GM21390 (cell line): ENCODE data around the gene ADAP1.
"Not testable (repeated sequence)": the region's sequence is repeated elsewhere in the genome, so short reads cannot be mapped to it uniquely, and the experiment has no call there.

Experiments used
- ATAC-seq: cut with Tn5 transposase; IDR thresholded peaks from one replicate; pipeline ENCODE4 v1.9.1; 2021; ENCODE audit not compliant: unreplicated experiment

Gene ADAP1

DNA sequence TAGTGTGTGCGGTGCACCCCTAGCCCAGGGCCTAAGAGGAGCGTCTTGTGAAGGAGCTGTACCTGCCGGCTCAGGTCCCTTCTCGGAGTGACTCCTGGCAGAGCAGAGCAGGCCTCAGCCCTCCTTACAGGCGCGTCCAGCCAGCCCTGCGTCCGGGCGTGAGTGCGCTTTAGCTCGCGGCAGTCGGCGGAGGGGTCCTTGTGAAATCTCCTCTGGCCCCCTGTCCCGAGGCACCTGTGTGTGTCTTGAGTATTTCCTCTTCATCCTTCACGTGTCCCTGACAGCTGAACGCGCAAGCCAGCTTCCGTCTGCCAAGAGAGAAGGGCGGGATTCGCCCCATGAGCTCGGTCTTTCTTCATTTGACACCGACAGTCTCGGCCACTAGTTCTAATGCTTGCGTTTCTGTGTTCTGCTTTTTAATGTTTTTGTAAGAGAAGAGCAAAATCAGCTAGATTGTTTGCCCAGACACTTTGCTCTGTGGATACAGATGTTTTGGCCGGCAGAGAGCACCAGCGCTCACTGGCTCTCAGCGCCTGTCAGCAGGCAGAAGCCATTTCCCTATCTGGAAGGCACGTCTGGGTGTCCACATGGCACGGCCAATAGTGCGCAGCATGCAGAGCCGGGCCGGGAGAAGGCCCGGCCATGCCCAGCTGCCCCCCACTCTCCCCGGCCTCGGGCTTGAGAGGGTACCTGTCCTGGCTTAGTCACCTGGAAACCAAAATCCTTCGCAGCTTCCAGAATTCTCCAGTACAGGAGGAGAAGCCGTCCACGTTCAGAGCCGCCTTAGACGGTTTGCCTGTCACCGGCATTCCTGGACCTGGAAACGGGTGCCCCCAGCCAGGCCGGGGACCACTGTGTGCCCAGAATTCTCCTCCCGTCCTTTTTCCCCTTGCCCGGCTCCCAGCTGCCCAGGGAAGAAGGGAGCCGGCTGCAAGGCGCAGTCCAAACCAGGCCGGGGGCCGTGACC is 71.1 kb downstream of the ADAP1 start:
- ATAC-seq, result no peak

DNA sequence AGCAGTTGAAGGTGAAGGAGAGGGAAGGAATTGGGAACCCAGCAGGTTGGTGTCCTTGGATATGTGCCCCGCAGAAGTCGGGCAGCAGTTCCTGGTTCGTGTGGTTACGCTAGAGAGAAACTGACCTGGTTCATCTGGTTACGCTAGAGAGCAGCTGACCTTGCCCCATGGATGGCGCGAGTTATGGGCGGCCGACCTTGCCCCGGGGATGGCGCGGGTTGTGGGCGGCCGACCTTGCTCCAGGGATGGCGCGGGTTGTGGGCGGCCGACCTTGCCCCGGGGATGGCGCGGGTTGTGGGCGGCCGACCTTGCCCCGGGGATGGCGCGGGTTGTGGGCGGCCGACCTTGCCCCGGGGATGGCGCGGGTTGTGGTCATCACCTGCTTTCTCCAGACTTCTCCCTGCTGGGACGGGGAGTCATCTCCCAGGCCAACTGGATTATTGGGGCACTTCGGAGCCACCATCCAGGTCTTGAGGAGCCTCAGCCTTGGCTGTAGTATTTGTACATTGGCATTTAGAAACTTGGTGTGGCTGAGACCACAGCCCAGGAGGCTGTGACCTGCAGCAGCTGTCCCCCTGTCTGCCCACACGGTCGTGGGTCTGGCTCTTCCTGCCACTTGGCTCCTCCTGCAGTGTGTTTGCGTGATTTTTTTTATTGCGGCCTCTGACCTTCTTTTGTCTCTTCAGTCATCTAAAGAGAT is 72.0 kb downstream of the ADAP1 start:
- ATAC-seq, result no peak

DNA sequence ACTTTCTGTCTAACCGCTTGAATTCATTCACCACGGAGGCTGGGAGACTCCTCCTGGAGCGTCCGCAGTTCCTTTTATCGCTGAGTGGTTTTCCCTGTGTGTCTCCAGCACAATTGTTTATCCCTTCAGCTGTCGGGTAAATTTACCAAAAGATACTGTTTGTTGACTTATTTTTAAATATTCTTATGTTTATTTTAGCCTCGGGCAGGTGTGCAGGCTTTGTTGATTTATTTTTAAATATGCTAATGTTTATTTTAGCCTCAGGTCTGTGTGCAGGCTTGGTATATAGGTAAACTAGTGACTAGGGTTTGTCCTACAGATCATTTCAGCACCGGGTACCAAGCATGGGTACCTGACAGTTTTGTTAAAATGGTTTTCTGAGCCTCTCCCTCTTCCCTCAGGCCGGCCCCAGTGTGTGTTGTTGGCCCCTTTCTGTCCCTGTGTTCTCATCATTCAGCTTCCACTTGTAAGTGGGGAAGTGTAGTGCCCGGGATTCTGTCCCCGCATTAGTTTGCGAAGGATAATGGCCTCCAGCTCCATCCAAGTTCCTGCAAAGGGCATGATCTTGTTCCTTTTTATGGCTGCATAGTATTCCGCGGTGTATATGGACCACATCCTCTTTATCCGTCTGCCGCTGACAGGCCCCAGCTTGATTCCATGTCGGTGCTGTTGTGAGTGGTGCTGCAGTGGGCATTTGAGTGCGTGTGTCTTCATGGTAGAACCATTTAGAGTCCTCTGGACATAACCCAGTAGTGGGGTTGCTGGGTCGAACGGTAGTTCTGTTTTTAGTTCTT is 72.8 kb downstream of the ADAP1 start:
- no peak for ATAC-seq

DNA sequence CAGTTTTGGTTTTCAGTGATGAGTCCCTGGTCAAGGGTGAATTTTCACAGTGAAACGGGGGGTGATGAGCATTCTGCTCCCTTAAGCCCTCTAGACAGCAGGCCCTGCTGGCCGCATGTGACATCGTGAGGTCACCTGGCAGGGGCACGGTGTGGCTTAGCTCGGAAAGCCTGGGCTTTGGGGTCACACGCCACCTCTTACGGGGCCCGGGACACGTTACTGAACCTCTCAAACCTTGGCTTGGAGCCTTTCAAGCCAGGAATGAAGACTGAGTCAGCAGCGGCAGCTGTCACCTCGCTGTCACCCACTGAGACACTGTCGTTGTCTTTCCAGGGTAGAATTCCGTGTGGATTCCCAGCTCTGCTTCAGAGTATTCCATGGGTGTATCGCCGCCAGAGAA is 74.0 kb downstream of the ADAP1 start:
- no peak for ATAC-seq

DNA sequence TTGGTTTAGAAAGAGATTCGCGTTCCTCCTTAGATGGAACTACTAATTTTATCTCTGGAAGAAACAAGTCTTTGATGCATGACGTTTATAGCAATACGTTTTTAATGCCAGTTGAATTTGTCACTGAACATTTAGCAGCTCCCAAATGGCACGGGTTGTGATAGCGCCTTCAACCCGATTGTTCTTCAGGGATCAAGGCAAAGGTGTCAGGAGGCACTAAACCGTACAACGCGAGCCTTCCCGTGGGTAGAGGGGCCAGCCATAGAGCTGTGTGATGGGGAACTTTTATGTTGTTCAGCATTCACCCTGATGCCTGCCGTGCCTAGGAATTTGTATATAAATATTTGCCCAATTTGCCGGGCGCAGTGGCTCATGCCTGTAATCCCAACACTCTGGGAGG is 74.8 kb downstream of the ADAP1 start:
- no peak for ATAC-seq

DNA sequence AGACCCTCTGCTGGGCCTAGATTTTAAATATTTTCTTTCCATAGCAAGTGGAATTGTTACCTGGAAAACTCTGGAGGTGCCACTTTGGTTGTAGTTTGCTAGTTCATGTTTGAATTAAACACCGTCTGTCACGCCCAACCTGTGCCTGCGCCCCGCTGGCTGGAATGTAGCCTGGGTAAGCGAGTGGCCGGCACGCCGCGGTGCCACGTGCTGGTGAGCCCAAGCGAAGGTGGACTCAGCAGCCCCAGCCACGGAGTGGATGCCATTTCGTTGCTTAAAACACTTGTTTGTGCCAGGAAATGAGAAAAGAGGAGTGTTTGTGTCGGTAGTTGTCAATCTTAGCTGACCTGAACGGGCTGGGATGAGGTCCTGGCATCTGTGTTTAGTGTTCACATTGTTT is 75.4 kb downstream of the ADAP1 start:
- ATAC-seq, result no peak

DNA sequence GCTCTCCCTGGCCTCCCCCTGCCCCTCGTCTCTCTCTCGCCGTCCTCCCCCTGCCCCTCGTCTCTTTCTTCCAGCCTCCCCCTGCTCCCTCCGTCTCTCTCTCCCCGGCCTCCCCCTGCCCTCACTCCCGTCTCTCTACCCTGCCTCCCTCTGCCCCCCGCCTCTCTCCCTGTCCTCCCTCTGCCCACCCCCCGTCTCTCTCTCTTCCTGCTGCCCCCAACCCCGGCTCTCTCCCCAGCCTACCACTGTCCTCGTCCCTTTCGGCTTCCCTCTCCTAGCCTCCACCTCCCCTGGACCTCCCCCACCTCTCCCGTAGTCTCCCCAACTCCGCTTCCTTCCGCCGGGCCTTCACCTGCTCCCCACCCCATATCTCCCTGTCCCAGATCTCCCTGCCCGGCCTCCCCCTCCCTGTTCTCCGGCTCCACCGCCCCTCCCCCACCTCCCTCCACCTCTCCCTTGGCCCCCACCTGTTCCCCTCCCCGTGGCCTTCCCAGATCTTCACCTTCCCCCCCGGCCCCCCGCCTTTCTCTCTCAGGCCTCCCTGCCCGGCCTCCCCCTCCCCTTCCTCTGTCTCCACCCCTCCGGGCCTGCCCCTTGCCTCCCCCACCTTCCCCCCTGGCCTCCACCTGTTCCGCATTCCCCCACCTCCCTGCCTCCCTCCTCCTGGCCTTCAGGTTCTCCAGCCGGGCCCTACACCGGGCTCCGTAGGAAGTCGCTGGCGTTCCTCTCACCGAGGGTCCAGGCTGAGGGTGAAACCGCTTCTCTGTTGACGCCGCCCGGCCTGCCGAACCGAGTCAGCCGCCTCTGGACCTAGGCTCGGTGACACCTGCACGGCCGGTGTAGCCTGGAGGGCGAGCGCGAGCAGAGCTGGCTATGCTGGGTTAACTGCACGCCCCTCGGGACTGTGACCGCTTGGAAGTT is 76.9 kb downstream of the ADAP1 start:
- no peak for ATAC-seq

DNA sequence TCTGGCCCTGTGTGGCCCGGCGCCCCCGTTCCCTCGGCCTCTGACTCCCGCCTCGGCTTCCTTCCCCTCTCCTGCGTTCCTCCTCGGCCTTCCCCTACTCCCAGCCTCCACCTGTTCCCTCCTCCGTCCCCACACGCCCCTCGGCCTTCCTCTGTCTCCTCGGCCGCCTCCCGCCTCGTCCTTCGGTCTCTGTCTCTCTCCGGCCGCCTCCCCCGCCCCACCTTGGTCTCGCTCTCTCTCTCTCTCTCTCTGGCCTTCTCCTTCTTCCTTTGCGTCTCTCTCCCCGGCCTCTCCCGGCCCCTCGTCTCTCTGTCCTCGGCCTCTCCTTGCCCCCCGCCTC is 77.5 kb downstream of the ADAP1 start:
- ATAC-seq, result peak; percentile 20

DNA sequence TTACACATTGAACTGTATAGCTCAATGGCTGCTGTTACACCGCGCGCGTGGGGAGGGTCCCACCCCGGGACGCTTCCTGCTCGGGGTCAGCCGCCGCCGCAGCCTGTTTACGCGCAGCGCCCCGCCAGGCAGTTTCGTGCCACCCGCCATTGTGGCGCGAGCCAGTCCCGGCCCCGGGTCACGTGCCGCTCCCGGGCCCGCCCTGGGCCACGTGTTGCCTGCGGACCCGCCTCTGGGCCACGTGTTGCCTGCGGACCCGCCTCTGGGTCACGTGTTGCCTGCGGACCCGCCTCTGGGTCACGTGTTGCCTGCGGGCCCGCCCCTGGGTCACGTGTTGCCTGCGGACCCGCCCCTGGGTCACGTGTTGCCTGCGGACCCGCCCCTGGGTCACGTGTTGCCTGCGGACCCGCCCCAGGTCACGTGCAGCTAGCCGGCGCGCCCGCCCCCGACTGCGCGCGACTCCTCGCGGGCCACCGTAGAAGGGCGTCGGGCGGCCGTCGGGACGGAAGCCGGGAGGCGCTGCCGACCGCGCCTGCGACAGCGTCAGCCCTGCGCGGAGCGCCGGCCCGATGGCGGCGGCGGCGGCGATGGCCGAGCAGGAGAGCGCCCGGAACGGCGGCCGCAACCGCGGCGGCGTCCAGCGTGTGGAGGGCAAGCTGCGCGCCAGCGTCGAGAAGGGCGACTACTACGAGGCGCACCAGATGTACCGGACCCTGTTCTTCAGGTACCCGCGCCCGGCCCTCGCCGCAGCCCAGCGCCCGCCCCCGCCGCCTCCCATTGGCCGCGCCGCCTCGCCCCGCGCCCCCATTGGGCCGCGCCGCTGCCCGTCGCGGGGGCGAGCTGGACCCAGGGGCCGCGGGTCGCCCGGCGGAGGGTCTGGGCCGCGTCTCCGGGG is 78.2 kb downstream of the ADAP1 start, which contains the start of gene GET4:
TSS of gene GET4 (plus strand) at position 478 of the 895 bp plus-strand sequence. CDS start at position 570, 92 bp downstream.
- peak; percentile 70 for ATAC-seq

DNA sequence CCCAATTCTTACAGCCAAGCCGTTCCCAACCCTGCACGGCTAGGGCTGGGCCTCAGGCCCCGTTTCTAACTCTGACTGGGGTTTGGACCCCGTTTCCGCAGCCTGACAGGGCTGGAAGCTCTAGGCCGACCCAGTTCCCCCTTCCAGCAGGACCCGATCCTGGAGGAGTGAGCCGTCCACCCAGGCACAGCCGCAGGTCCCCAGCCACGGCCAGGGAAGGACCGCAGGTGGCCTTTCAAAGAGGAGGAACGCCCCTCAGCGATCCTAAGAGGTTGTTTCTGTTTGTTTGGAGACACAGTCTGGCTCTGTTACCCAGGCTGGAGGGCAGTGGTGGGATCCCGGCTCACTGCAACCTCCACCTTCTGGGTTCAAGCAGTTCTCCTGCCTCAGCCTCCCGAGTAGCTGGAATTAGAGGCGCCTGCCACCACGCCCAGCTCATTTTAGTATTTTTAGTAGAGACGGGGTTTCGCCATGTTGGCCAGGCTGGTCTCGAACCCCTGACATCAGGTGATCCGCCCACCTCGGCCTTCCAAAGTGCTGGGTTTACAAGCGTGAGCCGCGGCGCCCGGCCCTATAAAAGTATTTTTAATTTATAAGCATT is 78.9 kb downstream of the ADAP1 start:
- ATAC-seq, result no peak

DNA sequence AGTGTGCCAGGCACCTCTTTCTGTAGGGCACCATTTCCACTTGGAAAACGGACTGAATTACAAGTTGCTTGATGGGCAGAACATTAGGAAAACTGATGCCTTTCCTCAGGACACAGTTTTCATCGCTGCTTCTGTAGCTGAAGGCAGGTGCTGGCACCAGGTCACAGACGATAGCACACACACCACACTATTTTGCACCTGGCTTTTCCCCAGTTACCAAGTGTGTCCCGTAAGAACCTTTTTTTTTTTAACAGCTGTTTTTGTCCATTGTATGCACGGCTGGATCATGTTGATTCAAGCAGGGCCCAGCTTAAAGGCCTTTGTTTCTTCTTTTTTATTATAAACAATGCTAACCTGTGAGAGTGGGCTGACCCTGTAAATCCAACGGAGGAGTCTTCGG is 79.4 kb downstream of the ADAP1 start:
- ATAC-seq, result no peak

DNA sequence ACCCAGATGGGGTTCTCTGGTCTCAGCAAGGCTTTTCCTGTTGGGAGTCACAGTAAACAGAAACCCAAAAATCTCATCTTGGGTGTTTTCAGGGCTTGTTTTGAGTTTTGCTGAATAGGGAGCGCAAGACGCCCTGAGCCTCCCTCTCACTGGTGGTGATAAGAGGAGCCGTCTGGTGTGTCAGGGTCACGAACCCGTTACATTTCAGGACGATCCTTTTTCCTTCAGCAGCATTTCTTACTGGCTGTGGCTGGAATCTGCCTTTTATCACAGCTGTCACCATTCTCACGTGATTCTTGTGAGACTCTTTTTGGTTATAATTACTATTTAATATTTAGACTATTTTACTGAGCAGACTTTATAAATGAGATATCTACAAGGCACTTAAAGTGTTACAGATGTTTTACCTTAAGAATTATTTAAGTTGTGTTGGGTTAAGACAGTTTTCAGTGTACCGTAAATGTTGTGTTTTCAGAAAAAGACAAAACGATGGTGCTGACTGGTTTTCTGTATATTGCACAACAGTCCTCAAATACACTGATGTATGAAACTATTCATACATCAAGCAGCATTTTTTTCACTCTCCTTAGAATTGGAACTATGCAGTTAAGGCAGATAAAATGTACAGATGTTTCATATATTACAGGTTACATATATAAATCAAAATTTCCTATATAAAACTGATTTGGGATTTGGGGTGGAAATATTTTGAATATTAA is 80.3 kb downstream of the ADAP1 start:
- no peak for ATAC-seq

DNA sequence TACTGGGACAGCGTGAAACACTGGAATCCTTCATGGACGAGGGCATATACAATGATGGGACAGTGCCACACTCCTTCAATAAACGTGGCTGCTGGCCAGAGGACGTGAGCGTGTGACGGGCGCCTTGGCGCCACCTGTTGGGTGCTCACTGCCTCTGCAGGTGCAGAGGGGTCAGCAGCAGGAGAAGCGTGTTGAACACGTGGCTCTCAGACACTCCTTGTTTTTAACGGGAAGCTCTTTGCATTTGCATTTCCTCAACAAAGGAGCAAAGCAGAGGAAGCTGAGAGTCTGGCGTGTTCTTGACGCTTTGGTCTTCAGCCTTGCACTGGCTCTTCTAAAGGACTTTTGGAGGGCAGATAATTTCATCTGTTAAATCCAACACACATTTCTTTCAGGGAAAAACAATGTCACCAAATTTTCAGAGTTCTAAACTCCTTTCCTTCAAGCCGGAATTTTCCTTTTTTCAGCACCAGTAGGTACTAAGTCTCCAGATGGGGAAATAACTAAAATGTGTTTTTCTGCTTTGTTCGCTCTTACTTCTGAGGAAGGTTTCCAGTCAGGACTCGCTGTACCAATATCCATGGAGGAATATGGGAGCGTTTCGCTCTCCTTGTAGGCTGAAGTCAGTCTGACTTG is 81.0 kb downstream of the ADAP1 start:
- ATAC-seq, result no peak

DNA sequence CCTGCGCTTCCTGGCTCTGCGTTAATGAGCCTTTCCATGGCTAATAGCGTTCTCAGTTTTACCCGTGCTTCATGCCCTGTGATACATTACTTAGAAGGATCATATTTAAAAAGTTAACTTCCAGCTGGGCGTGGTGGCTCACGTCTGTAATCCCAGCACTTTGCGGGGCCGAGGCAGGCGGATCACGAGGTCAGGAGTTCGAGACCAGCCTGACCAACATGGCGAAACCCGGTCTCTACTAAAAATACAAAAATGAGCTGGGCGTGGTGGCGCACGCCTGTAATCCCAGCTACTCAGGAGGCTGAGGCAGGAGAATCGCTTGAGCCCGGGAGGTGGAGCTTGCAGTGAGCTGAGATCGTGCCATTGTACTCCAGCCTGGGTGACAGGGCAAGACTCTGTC is 81.8 kb downstream of the ADAP1 start:
- ATAC-seq, result not testable (repeated sequence)

DNA sequence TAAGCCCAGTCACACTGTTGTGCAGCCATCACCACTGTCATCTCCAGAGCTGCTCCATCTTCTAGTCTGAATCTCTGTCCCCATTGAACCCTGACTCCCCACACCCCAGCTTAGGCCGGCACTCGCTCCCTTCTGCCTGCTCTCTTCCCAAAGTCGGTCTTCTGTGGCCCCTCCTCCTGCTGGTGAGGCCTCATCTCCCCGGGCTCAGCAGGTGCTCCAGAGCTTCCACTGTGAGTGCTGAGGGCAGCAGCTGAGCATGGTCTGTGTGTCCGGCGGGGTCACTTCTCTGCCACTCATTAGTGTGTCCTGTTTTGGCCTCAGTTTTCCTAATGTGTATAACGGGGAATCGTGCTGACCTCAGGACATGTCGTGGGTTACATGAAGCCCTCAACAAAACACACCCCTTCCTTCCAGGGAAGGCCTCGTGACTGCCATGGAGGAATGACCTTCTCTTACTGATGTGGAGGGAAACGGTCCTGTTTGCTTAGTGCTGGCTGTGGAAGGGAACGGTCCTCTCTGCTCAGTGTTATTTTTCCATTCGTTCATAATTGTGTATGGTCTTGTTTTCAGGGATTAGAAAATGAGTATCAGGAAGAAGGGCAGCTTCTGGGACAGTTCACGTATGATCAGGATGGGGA is 82.5 kb downstream of the ADAP1 start:
- ATAC-seq, result no peak

DNA sequence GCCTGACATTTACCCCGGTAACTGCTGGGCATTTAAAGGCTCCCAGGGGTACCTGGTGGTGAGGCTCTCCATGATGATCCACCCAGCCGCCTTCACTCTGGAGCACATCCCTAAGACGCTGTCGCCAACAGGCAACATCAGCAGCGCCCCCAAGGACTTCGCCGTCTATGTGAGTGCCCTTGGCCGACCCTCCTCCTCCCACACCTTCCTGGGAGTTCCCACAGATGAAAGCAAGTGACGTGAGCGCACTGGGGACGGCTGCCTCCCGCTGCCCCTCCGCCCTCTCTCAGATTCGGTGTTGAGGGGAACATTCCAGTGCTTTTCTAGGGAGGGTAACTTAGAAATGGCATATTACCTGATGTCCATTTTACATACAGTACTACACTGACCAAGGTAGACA is 85.1 kb downstream of the ADAP1 start:
- no peak for ATAC-seq

DNA sequence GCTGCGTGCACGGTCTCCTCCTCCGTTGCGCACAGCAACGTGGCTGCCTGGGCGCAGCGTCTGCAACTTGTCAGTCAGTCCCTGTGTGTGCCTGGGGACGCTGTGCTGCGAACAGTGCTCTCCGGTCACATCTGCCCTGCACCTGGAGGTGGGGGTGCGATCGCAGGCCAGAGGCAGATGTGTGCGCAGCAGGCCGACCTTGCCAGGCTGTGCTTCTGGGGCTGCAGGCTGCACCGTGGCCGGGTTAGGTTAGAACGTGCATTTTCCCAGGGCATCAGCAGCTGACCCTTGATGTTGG is 86.3 kb downstream of the ADAP1 start:
- ATAC-seq, result no peak
